H1 (cell line): ENCODE measurements around the gene USP54. TPM values are rescaled to one million over a fixed set of nuclear protein-coding genes. Genes with fewer than 3 reads are reported as not detected.

Experiments
- CTCF ChIA-PET: fragments of 300-600 bp; sonication (Branson Sonifier 250); formaldehyde crosslinking; loops from one replicate; lab custom pipeline; 2021; ENCODE audit not compliant: partially characterized antibody; lab: Charles Lee
- POLR2A ChIA-PET: fragments of 300-600 bp; sonication (Branson Sonifier 250); formaldehyde crosslinking; loops from one replicate; lab custom pipeline; 2021; ENCODE audit warnings: inconsistent platforms; ENCODE audit not compliant: partially characterized antibody; lab: Charles Lee
- DNase-seq, 2 experiments: peaks; one replicate each; pipeline versions ENCODE4 v3.0.0 to v3.0.0-alpha.2; 2010 to 2022; ENCODE audit warnings: low spot score in 2 of 2, low read depth in 1 of 2, mixed read lengths in 1 of 2
- FAIRE-seq: peaks from 2 replicates; lab custom pipeline; 2011; peaks lifted over from hg19 to GRCh38; lab: Jason Lieb, UNC
- H2AFZ ChIP-seq: 2 replicates; pipeline ENCODE4 v1.8.1; 2012; ENCODE audit warnings: low read length, inconsistent platforms
- H2AK5ac ChIP-seq: 2 replicates; pipeline ENCODE4 v1.6.1; 2013; ENCODE audit warnings: low read depth, low read length
- H2BK120ac ChIP-seq: replicated peaks from 2 replicates; pipeline ENCODE3; 2013; ENCODE audit warnings: low read depth, low read length, inconsistent platforms
- H2BK12ac ChIP-seq: 2 replicates; pipeline ENCODE4 v1.6.1; 2013; ENCODE audit warnings: low read depth, low read length
- H2BK15ac ChIP-seq: 2 replicates; pipeline ENCODE4 v1.6.1; 2013; ENCODE audit warnings: low read length
- H2BK20ac ChIP-seq: 2 replicates; pipeline ENCODE4 v1.6.1; 2013; ENCODE audit warnings: low read length
- H2BK5ac ChIP-seq: 2 replicates; pipeline ENCODE4 v1.6.1; 2013; ENCODE audit warnings: low read depth, low read length
- H3K14ac ChIP-seq: 2 replicates; pipeline ENCODE4 v1.6.1; 2013; ENCODE audit warnings: inconsistent platforms; ENCODE audit not compliant: insufficient read length
- H3K18ac ChIP-seq: 2 replicates; pipeline ENCODE4 v1.6.1; 2013; ENCODE audit warnings: low read length; ENCODE audit errors: extremely low read depth
- H3K23ac ChIP-seq: 2 replicates; pipeline ENCODE4 v1.6.1; 2013; ENCODE audit warnings: inconsistent platforms; ENCODE audit not compliant: insufficient read length
- H3K23me2 ChIP-seq: 2 replicates; pipeline ENCODE4 v1.6.1; 2013; ENCODE audit warnings: low read depth, low read length
- H3K27ac ChIP-seq: 2 replicates; pipeline ENCODE4 v1.6.1; 2011; ENCODE audit warnings: low read depth, low read length, inconsistent platforms
- H3K27me3 ChIP-seq, 4 experiments: replicated peaks in 1 of 4; 1 replicate in 1 of 4; 2 replicates in 3 of 4; pipeline versions ENCODE4 v1.6.1 to v1.8.1; 2011 to 2013; ENCODE audit warnings: low read length in 3 of 4, mild to moderate bottlenecking in 3 of 4, inconsistent platforms in 2 of 4, mixed read lengths in 2 of 4, moderate library complexity in 1 of 4; ENCODE audit not compliant: control insufficient read depth in 3 of 4, insufficient read depth in 3 of 4; ENCODE audit errors: extremely low read depth in 1 of 4
- H3K36me3 ChIP-seq, 4 experiments: 2 replicates each; pipeline versions ENCODE4 v1.6.1 to v1.8.1; 2011 to 2013; ENCODE audit warnings: mild to moderate bottlenecking in 4 of 4, low read length in 3 of 4, moderate library complexity in 2 of 4, control low read depth in 1 of 4, inconsistent platforms in 1 of 4; ENCODE audit not compliant: insufficient read depth in 4 of 4, control insufficient read depth in 2 of 4
- H3K4ac ChIP-seq: replicated peaks from 2 replicates; pipeline ENCODE3; 2013; ENCODE audit warnings: low read length, low read depth, mixed read lengths, inconsistent platforms; ENCODE audit not compliant: insufficient read length
- H3K4me1 ChIP-seq, 4 experiments: replicated peaks in 1 of 4; 1 replicate in 1 of 4; 2 replicates in 3 of 4; pipeline versions ENCODE4 v1.6.1 to v1.8.1; 2011 to 2013; ENCODE audit warnings: low read length in 3 of 4, inconsistent platforms in 2 of 4, mixed read lengths in 1 of 4; ENCODE audit not compliant: insufficient read depth in 4 of 4, control insufficient read depth in 3 of 4
- H3K4me2 ChIP-seq, 2 experiments: 2 replicates each; pipeline versions ENCODE4 v1.6.1 to v1.8.1; 2011 to 2013; ENCODE audit warnings: low read depth in 2 of 2, low read length in 2 of 2, control low read depth in 1 of 2, inconsistent platforms in 1 of 2, mild to moderate bottlenecking in 1 of 2; ENCODE audit not compliant: insufficient read depth in 1 of 2
- H3K4me3 ChIP-seq, 4 experiments: fragments of 200-600, 300-600 bp in 1 of 4; sonication (generic), shearing (Covaris generic), sonication (Bioruptor Twin) in 1 of 4; 2 replicates each; pipeline versions ENCODE4 v1.5.1 to v1.8.1; 2011 to 2016; ENCODE audit warnings: low read length in 4 of 4, low read depth in 3 of 4, control low read depth in 2 of 4, inconsistent platforms in 2 of 4, mild to moderate bottlenecking in 2 of 4, mixed read lengths in 1 of 4, moderate library complexity in 1 of 4; ENCODE audit not compliant: insufficient read depth in 2 of 4; ENCODE audit errors: extremely low read depth in 1 of 4
- H3K56ac ChIP-seq: replicated peaks from 2 replicates; pipeline ENCODE3; 2013; ENCODE audit warnings: low read depth, mild to moderate bottlenecking, mixed read lengths, low read length, inconsistent platforms; ENCODE audit not compliant: insufficient read length
- H3K79me1 ChIP-seq: 2 replicates; pipeline ENCODE4 v1.6.1; 2013; ENCODE audit warnings: low read depth, low read length, control low read depth
- H3K79me2 ChIP-seq, 2 experiments: 2 replicates each; pipeline versions ENCODE4 v1.6.1 to v1.8.1; 2012 to 2013; ENCODE audit warnings: low read length in 2 of 2, mild to moderate bottlenecking in 2 of 2, inconsistent platforms in 1 of 2; ENCODE audit not compliant: insufficient read depth in 2 of 2, control insufficient read depth in 1 of 2
- H3K9ac ChIP-seq, 4 experiments: replicated peaks in 1 of 4; 1 replicate in 1 of 4; 2 replicates in 3 of 4; pipeline versions ENCODE4 v1.6.1 to v1.8.1; 2011 to 2013; ENCODE audit warnings: low read depth in 3 of 4, low read length in 3 of 4, control low read depth in 2 of 4, mild to moderate bottlenecking in 2 of 4, moderate library complexity in 2 of 4, inconsistent platforms in 1 of 4; ENCODE audit errors: extremely low read depth in 1 of 4
- H3K9me3 ChIP-seq, 2 experiments: 2 replicates each; pipeline versions ENCODE4 v1.6.1 to v1.8.1; 2012 to 2013; ENCODE audit warnings: mild to moderate bottlenecking in 2 of 2, moderate library complexity in 2 of 2, control low read depth in 1 of 2, inconsistent platforms in 1 of 2, low read depth in 1 of 2, low read length in 1 of 2, mixed read lengths in 1 of 2; ENCODE audit not compliant: insufficient read depth in 2 of 2
- H4K20me1 ChIP-seq, 2 experiments: replicated peaks in 1 of 2; 2 replicates each; pipeline versions ENCODE3 to v1.8.1; 2011 to 2013; ENCODE audit warnings: inconsistent platforms in 2 of 2, low read length in 2 of 2, mild to moderate bottlenecking in 1 of 2; ENCODE audit not compliant: insufficient read depth in 2 of 2, control insufficient read depth in 1 of 2
- H4K5ac ChIP-seq: 2 replicates; pipeline ENCODE4 v1.6.1; 2013; ENCODE audit warnings: low read length, low read depth, mixed read lengths, inconsistent platforms; ENCODE audit not compliant: insufficient read length
- H4K8ac ChIP-seq: 2 replicates; pipeline ENCODE4 v1.8.0; 2013; ENCODE audit warnings: mild to moderate bottlenecking, moderate library complexity, low read length, inconsistent platforms; ENCODE audit not compliant: insufficient read depth; ENCODE audit errors: extremely low read depth
- H4K91ac ChIP-seq: replicated peaks from 2 replicates; pipeline ENCODE3; 2013; ENCODE audit warnings: low read length, mixed read lengths, inconsistent platforms; ENCODE audit not compliant: insufficient read length
- CHD2 ChIP-seq: IDR thresholded peaks from 2 replicates; pipeline ENCODE4 v1.6.1; 2012; ENCODE audit warnings: low read length, improper control_type of control experiment
- RXRA ChIP-seq: IDR thresholded peaks from 2 replicates; pipeline ENCODE4 v1.6.1; 2011; ENCODE audit warnings: low read depth, mild to moderate bottlenecking, low read length, moderate library complexity; ENCODE audit not compliant: insufficient read depth
- SP4 ChIP-seq: IDR thresholded peaks from 2 replicates; pipeline ENCODE4 v1.6.1; 2012; ENCODE audit warnings: low read length, inconsistent platforms
- polyA plus RNA-seq, 7 experiments: library from polyadenylated mRNA; depleted of rRNA in 3 of 7; stranded (reverse) in 5 of 7; unstranded in 2 of 7; fragments of >200 nt in 5 of 7; fragments of 200-250 nt in 2 of 7; gene quantifications; 1 replicate in 5 of 7; 2 replicates in 1 of 7; 4 replicates in 1 of 7; pipeline versions ENCODE4 v1.2.1 to v1.2.3, GENCODE V29; 2011 to 2013; ENCODE audit warnings: missing spikeins in 2 of 7, mixed read lengths in 2 of 7
- total RNA-seq: library from RNA; stranded (reverse); fragmentation: NEBNext Ultra II Directional; extraction: Animal tissue kit (Norgen Biotek cat#: 25700); gene quantifications from 2 replicates; pipeline ENCODE4 v1.2.1, GENCODE V29; 2021

The USP54 gene
- total and polyA plus RNA-seq, 2 of the 8 experiments (the other 6 are each of a cell fraction or from before 2014, with no cell fraction given): 46.2 to 65.6 TPM

GRCh38 chr10:73501651-73502050 is 89.5 kb downstream of the USP54 start:
- Histone ChIP-seq H2BK120ac (no peak overlapping the region), H3K14ac (no peak overlapping the region), H2AK5ac (no peak overlapping the region), H3K4me1 (peaks cover 0 to 1% (median 0%) of the 10 kb centered on the region in 4 experiments; a peak in 3 of 7 replicates), H3K4me2 (no peak overlapping the region), H2AFZ (no peak overlapping the region), H3K36me3 (peaks cover 9 to 34% (median 22%) of the 10 kb centered on the region in 4 experiments; a peak in 6 of 8 replicates), H3K79me1 (no peaks in the 10 kb centered on the region), H4K5ac (no peak overlapping the region), H3K79me2 (no peaks in the 10 kb centered on the region), H4K91ac (no peak overlapping the region), H2BK20ac (no peak overlapping the region), H2BK15ac (no peak overlapping the region), H3K18ac (no peak overlapping the region), H3K4me3 (no peak overlapping the region), H3K4ac (no peak overlapping the region), H3K56ac (no peak overlapping the region), H4K8ac (no peak overlapping the region), H4K20me1 (no peaks in the 10 kb centered on the region), H2BK5ac (no peak overlapping the region), H3K23me2 (no peaks in the 10 kb centered on the region; the same call in 1 of the 2 replicates), H3K23ac (no peak overlapping the region), H3K9ac (no peak overlapping the region), H3K27me3 (no peaks in the 10 kb centered on the region), H3K9me3 (no peaks in the 10 kb centered on the region), H3K27ac (no peak overlapping the region), H2BK12ac (no peak overlapping the region)
- ChIA-PET POLR2A (interaction anchor here (0.6 to 1.0 kb wide), 2 partner anchors 52 to 261 kb away, joined by 3 to 4 read pairs; no protein-coding TSS in a partner anchor), CTCF (interaction anchor here (1.0 to 2.0 kb wide), 5 partner anchors 11 to 143 kb away, joined by 3 to 6 read pairs (median 4); no protein-coding TSS in a partner anchor)
- TF ChIP-seq RXRA: no peak
- no peak for TF ChIP-seq CHD2
- TF ChIP-seq SP4: no peak
- DNase-seq: no peak
- FAIRE-seq: no peak
